ENCODE data around the gene CLASP1. TPM values are rescaled to one million over a fixed set of nuclear protein-coding genes. Genes with fewer than 3 reads are reported as not detected.

The CLASP1 gene
- total RNA-seq, 3 donors from 2014 or later: 30.0 to 64.6 (median 35.1) TPM

DNA sequence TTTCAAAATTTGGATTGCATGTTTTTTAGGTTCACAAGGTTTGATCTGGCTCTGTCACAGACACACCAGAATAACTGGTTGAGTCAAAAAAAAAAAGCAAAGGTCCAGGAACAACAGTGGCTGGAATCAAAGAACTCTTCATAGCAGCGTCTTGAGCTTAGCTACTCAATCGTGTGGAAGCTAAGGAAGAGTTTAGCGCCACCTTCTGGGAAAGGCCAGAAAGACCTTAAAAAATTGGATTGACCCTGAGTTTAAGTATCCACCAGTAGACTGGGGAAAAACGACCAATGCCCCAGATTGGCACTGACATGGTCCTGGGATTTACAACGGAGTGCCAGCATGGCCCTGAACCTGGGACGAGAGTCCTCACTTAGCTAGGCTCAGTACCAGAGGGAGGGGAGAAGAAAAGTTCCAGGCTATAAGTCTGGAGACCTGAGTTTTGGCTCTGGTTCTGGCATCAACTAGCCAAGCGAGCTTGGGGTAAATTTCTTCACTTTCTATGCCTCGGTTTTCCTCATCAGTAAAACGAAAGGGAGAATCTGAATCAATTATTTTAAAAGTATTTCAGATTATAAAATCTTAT is 293.1 kb downstream of the CLASP1 start:
- TF ChIP-seq CTCF (IDR thresholded peaks at IDR 0.05): peak; percentile 33
- Histone ChIP-seq H3K9me3 (no peaks in the 10 kb centered on the region), H3K4me3 (no peak overlapping the region), H3K36me3 (ENCODE audit: low read depth) (no peaks in the 10 kb centered on the region), H3K4me1 (ENCODE audit: low read depth) (peaks cover 9% of the 10 kb centered on the region)
- peak; percentile 81 for ATAC-seq
- DNase-seq: peak in 1 of 3 donors; percentile 82
- intact Hi-C loops (cut with DNase I, micrococcal nuclease): loop anchor here in 1 of 2 donors (10.0 kb wide), 1 partner anchor 261 kb away; no protein-coding TSS in a partner anchor

- peak in 2 of 3 donors; percentile 70 to 84 for DNase-seq
- intact Hi-C loops (cut with DNase I, micrococcal nuclease): loop anchor here in 1 of 2 donors (10.0 kb wide), 1 partner anchor 261 kb away; no protein-coding TSS in a partner anchor
- peak; percentile 75 for ATAC-seq
- Histone ChIP-seq H3K9me3 (no peaks in the 10 kb centered on the region), H3K36me3 (ENCODE audit: low read depth) (no peaks in the 10 kb centered on the region), H3K4me1 (ENCODE audit: low read depth) (peaks cover 4% of the 10 kb centered on the region), H3K4me3 (no peak overlapping the region)
- TF ChIP-seq CTCF (IDR thresholded peaks at IDR 0.05): no peak
These were observed 293.8 kb downstream of the CLASP1 start for GRCh38 chr2:121355488-121355887.

GRCh38 chr2:121351521-121352318 is 297.5 kb downstream of the CLASP1 start:
- Histone ChIP-seq H3K36me3 (ENCODE audit: low read depth) (peaks cover 4% of the 10 kb centered on the region), H3K9me3 (no peaks in the 10 kb centered on the region), H3K4me1 (ENCODE audit: low read depth) (peaks cover 3% of the 10 kb centered on the region), H3K4me3 (no peak overlapping the region)
- DNase-seq: no peak
- intact Hi-C loops (cut with DNase I, micrococcal nuclease): loop anchor here in 1 of 2 donors (10.0 kb wide), 1 partner anchor 257 kb away; no protein-coding TSS in a partner anchor
- no peak for ATAC-seq
- no peak for TF ChIP-seq CTCF (IDR thresholded peaks at IDR 0.05)

DNA sequence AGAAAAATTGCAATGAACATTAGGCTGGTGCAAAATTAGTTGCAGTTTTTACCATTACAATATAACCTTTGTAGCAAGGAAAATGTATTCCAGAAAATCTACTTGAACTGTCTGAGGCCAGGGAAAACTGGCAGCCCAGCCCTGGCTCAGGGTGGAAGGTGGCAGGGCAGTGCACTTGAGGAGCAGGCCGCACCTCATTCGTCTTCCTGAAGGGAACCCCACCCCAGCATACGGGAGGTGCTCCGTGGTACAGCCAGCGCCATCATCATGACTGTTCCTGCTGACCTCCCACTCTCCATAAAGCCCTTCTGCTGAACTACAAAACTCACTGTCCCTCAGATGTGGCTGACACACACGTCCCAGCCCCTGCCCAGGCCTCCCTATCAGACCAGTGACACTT is 298.4 kb downstream of the CLASP1 start:
- TF ChIP-seq CTCF (IDR thresholded peaks at IDR 0.05): no peak
- H3K4me3 ChIP-seq: no peak overlapping the region
- intact Hi-C loops (cut with DNase I, micrococcal nuclease): loop anchor here in 1 of 2 donors (10.0 kb wide), 1 partner anchor 256 kb away; no protein-coding TSS in a partner anchor
- peaks cover 10% of the 10 kb centered on the region for H3K36me3 ChIP-seq (ENCODE audit: low read depth)
- H3K9me3 ChIP-seq: no peaks in the 10 kb centered on the region
- peak; percentile 71 for ATAC-seq
- peak in 2 of 3 donors; percentile 50 for DNase-seq
- peaks cover 3% of the 10 kb centered on the region for H3K4me1 ChIP-seq (ENCODE audit: low read depth)

DNA sequence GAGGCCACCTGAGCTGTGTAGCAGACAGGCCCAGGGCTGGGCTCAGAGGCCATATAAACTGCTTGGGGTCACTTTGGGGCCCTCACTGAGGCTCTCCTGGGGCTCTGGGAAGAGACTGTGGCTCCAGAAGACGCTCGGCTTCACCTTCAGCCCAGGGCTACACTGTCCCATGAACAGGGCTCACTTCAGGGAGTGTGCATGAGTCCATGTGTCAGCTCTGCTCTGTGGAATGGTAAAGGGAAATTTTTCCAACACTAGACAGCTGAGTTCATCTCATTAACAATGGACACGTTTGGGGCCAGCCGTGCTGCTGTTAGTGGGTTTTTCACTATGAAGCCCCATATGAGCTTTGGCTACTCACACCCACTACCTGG is 298.9 kb downstream of the CLASP1 start:
- Histone ChIP-seq H3K36me3 (ENCODE audit: low read depth) (peaks cover 10% of the 10 kb centered on the region), H3K9me3 (no peaks in the 10 kb centered on the region), H3K4me3 (no peak overlapping the region), H3K4me1 (ENCODE audit: low read depth) (peaks cover 3% of the 10 kb centered on the region)
- intact Hi-C loops (cut with DNase I, micrococcal nuclease): loop anchor here in 1 of 2 donors (10.0 kb wide), 1 partner anchor 256 kb away; no protein-coding TSS in a partner anchor
- TF ChIP-seq CTCF (IDR thresholded peaks at IDR 0.05): no peak
- ATAC-seq (no peak), DNase-seq (no peak)
